Esophagus squamous epithelium (tissue), 4 donors: ENCODE data around the gene MAD1L1.

Experiments
- POLR2A ChIP-seq, 4 donors: fragments of 450-650 bp; IDR thresholded peaks; one replicate each; pipeline ENCODE4 v1.6.1; 2017; ENCODE audit warnings: antibody characterized with exemption in 4 of 4, mild to moderate bottlenecking in 4 of 4, moderate library complexity in 3 of 4
- TF ChIP-seq, protein P1 (sequence below), 6 experiments: fragments of 450-650 bp in 4 of 6; fragments of 200-600 bp in 2 of 6; sonication (generic) in 2 of 6; IDR thresholded peaks; one replicate each; pipeline ENCODE4 v1.5.1; 2016 to 2019; ENCODE audit warnings: antibody characterized with exemption in 6 of 6, mild to moderate bottlenecking in 4 of 6, moderate library complexity in 4 of 6

DNA sequence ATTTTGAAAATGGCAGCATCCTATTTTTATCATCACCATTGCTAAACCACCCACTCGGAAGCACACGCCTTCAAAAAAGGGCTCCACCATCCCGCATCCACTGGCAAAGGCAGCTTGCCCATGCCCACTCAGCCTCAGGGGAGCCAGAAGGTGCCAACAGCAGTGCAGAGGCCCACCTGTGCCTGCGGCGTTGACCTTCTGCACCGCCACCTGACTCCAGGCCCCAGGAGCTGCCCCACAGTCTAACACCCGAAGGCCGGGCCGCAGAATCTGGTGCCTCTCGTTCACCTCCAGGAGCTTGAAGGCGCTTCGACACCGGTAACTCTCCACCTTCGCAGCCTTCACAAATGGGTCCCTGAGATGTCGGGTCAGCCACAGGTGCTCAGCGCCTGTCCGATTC, 6.5 kb upstream of the MAD1L1 start:
- TF ChIP-seq, protein P1, sequence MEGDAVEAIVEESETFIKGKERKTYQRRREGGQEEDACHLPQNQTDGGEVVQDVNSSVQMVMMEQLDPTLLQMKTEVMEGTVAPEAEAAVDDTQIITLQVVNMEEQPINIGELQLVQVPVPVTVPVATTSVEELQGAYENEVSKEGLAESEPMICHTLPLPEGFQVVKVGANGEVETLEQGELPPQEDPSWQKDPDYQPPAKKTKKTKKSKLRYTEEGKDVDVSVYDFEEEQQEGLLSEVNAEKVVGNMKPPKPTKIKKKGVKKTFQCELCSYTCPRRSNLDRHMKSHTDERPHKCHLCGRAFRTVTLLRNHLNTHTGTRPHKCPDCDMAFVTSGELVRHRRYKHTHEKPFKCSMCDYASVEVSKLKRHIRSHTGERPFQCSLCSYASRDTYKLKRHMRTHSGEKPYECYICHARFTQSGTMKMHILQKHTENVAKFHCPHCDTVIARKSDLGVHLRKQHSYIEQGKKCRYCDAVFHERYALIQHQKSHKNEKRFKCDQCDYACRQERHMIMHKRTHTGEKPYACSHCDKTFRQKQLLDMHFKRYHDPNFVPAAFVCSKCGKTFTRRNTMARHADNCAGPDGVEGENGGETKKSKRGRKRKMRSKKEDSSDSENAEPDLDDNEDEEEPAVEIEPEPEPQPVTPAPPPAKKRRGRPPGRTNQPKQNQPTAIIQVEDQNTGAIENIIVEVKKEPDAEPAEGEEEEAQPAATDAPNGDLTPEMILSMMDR (IDR thresholded peaks at IDR 0.05), result no peak
- TF ChIP-seq POLR2A (IDR thresholded peaks at IDR 0.05), result no peak
